Measurements from ENCODE around the gene ZNF18. TPM values are rescaled to one million over a fixed set of nuclear protein-coding genes. Genes with fewer than 3 reads are reported as not detected.

The ZNF18 gene
- total RNA-seq (2022; extraction: Qiagen RNA extraction) = 4.5 to 5.1 TPM (median 4.8 TPM) in 5 replicates

GRCh38 chr17:11997147-11997971 lies at the start of gene ZNF18:
TSS of gene ZNF18 (minus strand) at chr17:11997475. CDS start at chr17:11992829, 4,646 bp downstream.

GRCh38 chr17:12020642-12021622 lies 23.7 kb upstream of the ZNF18 start, which contains the start of gene MAP2K4:
TSS of gene MAP2K4 (plus strand) at chr17:12020877. CDS start at chr17:12020887, 10 bp downstream.

Other genes with a start within 250 kb of the ZNF18 start
- 27.8 to 37.3 TPM (median 30.6 TPM) in 5 replicates for gene MAP2K4, start 23.4 kb upstream of the ZNF18 start, total RNA-seq (2022; extraction: Qiagen RNA extraction)